A673 (cell line): ENCODE data around the gene ZNF541. TPM values are rescaled to one million over a fixed set of nuclear protein-coding genes. Genes with fewer than 3 reads are reported as not detected.

ENCODE experiments used
- BruUV-seq: library from RNA; stranded (reverse); fragments of 400-500 nt; replicated peaks from 2 replicates; lab custom pipeline; 2021; lab: Mats Ljungman, UMichigan
- CTCF ChIA-PET: fragments of 300-600 bp; sonication (Branson Sonifier 250); formaldehyde crosslinking; loops from one replicate; lab custom pipeline; 2022; ENCODE audit warnings: antibody characterized with exemption; lab: Charles Lee
- POLR2A ChIA-PET: fragments of 300-600 bp; sonication (Branson Sonifier 250); formaldehyde crosslinking; loops from one replicate; lab custom pipeline; 2022; ENCODE audit warnings: antibody characterized with exemption; ENCODE audit not compliant: low non-redundant PET; lab: Charles Lee
- DNase-seq: peaks from one replicate; pipeline ENCODE4 v3.0.0-alpha.2; 2015; ENCODE audit warnings: low spot score
- H3K27ac ChIP-seq: fragments of 200-600 bp; sonication (generic); 2 replicates; pipeline ENCODE4 v1.5.1; 2016; ENCODE audit warnings: mixed run types, low read depth, mild to moderate bottlenecking, mixed read lengths, antibody characterized with exemption, low read length; ENCODE audit not compliant: poor library complexity, severe bottlenecking
- H3K27me3 ChIP-seq: fragments of 200-600 bp; sonication (generic); replicated peaks from 2 replicates; pipeline ENCODE4 v1.6.1; 2017; ENCODE audit warnings: mixed run types, low read depth, mild to moderate bottlenecking, mixed read lengths, antibody characterized with exemption, low read length; ENCODE audit not compliant: insufficient read depth, poor library complexity
- H3K36me3 ChIP-seq: fragments of 200-600 bp; sonication (generic); 2 replicates; pipeline ENCODE4 v1.6.1; 2016; ENCODE audit warnings: mixed run types, mild to moderate bottlenecking, mixed read lengths, antibody characterized with exemption, low read length; ENCODE audit not compliant: insufficient read depth, poor library complexity, severe bottlenecking
- H3K4me1 ChIP-seq: fragments of 200-600 bp; sonication (generic); 2 replicates; pipeline ENCODE4 v1.6.1; 2017; ENCODE audit warnings: mixed run types, mild to moderate bottlenecking, mixed read lengths, antibody characterized with exemption, low read length; ENCODE audit not compliant: insufficient read depth, poor library complexity, severe bottlenecking
- H3K4me3 ChIP-seq: fragments of 200-600 bp; sonication (generic); 2 replicates; pipeline ENCODE4 v1.5.1; 2016; ENCODE audit warnings: low read depth, mixed run types, mild to moderate bottlenecking, mixed read lengths, low read length; ENCODE audit not compliant: poor library complexity, severe bottlenecking
- H3K9me3 ChIP-seq: fragments of 200-600 bp; sonication (generic); 2 replicates; pipeline ENCODE4 v1.6.1; 2016; ENCODE audit warnings: mixed run types, low read depth, mild to moderate bottlenecking, mixed read lengths, antibody characterized with exemption, low read length; ENCODE audit not compliant: poor library complexity, severe bottlenecking
- CTCF ChIP-seq: fragments of 300-800, 200-600 bp; sonication (generic); conservative IDR thresholded peaks from 2 replicates; pipeline ENCODE4 v1.5.1; 2017; ENCODE audit warnings: low read depth, mild to moderate bottlenecking, antibody characterized with exemption, low read length, moderate library complexity, mixed read lengths
- EZH2 ChIP-seq: fragments of 200-600 bp; sonication (generic); IDR thresholded peaks from 2 replicates; pipeline ENCODE4 v1.6.1; 2017; ENCODE audit warnings: borderline replicate concordance, low read depth, mild to moderate bottlenecking, mixed read lengths, antibody characterized with exemption, low read length; ENCODE audit not compliant: poor library complexity, severe bottlenecking
- intact Hi-C: fragments of 100-400 bp; cut with micrococcal nuclease; formaldehyde crosslinking; loops from one replicate; pipeline ENCODE4 v1.10.0; 2022; ENCODE audit not compliant: unreplicated experiment
- total RNA-seq: library from RNA; stranded (reverse); gene quantifications from 2 replicates; pipeline ENCODE4 v1.2.3, GENCODE V29; 2021

ZNF541 gene
- total RNA-seq, 1 experiment from 2014 or later = not detected

- intact Hi-C loops = loop anchor here (2.0 kb wide), 1 partner anchor 90 kb away; no protein-coding TSS in a partner anchor
- no TSS peak for BruUV-seq
- TF ChIP-seq EZH2 (no peak), CTCF (no peak)
Measured at GRCh38 chr19:47608969-47609905, 36.3 kb upstream of the ZNF541 start, which contains the start of gene BICRA. BICRA (plus strand) TSS chr19:47609134; CDS start chr19:47673575, 64,441 bp downstream.

GRCh38 chr19:47608074-47608918 is 35.3 kb upstream of the ZNF541 start:
- Histone ChIP-seq H3K9me3 (no peaks in the 10 kb centered on the region), H3K4me3 (peak overlapping the region; percentile 96), H3K27ac (peak overlapping the region; percentile 92), H3K36me3 (no peaks in the 10 kb centered on the region), H3K27me3 (no peaks in the 10 kb centered on the region), H3K4me1 (peaks cover 23% of the 10 kb centered on the region)
- peak; percentile 96 for DNase-seq
- intact Hi-C loops = loop anchor here (2.0 kb wide), 1 partner anchor 91 kb away; no protein-coding TSS in a partner anchor
- BruUV-seq = TSS peak; percentile 83
- TF ChIP-seq CTCF (no peak), EZH2 (no peak)
- ChIA-PET CTCF (no interaction called here), POLR2A (no interaction called here)

More at GRCh38 chr19:47608969-47609905, 36.3 kb upstream of the ZNF541 start, which contains the start of gene BICRA:
- Histone ChIP-seq H3K36me3 (no peaks in the 10 kb centered on the region), H3K27me3 (no peaks in the 10 kb centered on the region), H3K27ac (peak within 1 kb of the TSS; percentile 92), H3K4me1 (peaks cover 29% of the 10 kb centered on the region), H3K9me3 (no peaks in the 10 kb centered on the region), H3K4me3 (peak within 1 kb of the TSS; percentile 96)
- ChIA-PET CTCF (no interaction called here), POLR2A (no interaction called here)
- peak; percentile 91 for DNase-seq

GRCh38 chr19:47607564-47608073 is 34.7 kb upstream of the ZNF541 start:
- DNase-seq = no peak
- Histone ChIP-seq H3K27me3 (no peaks in the 10 kb centered on the region), H3K9me3 (no peaks in the 10 kb centered on the region), H3K36me3 (no peaks in the 10 kb centered on the region), H3K4me1 (peaks cover 17% of the 10 kb centered on the region), H3K4me3 (peak overlapping the region; percentile 96), H3K27ac (peak overlapping the region; percentile 92)
- ChIA-PET CTCF (no interaction called here), POLR2A (no interaction called here)
- intact Hi-C loops = loop anchor here (2.0 kb wide), 1 partner anchor 91 kb away; no protein-coding TSS in a partner anchor
- TF ChIP-seq EZH2 (no peak), CTCF (no peak)
- BruUV-seq = no TSS peak
